ENCODE results near the gene HOXA13. TPM values are rescaled to one million over a fixed set of nuclear protein-coding genes. Genes with fewer than 3 reads are reported as not detected.
A peak's percentile ranks its signal among the peaks of the same experiment; 100 is the strongest.

The HOXA13 gene
- total RNA-seq, 1 donor from 2014 or later = not detected

- DNase-seq (no peak), ATAC-seq (ENCODE audit: poor library complexity) (no peak)
- intact Hi-C loops (cut with DNase I) = loop anchor here (10.0 kb wide), 2 partner anchors 827 to 877 kb away; no protein-coding TSS in a partner anchor
Observed at GRCh38 chr7:27198138-27198841, 1.6 kb downstream of the HOXA13 start.

- intact Hi-C loops (cut with DNase I) = loop anchor here (10.0 kb wide), 2 partner anchors 827 to 877 kb away; no protein-coding TSS in a partner anchor
Observed at GRCh38 chr7:27197137-27198042, 2.5 kb downstream of the HOXA13 start.

GRCh38 chr7:27196287-27196767, 3.6 kb downstream of the HOXA13 start:
- ATAC-seq (ENCODE audit: poor library complexity) = peak; percentile 53
- intact Hi-C loops (cut with DNase I) = loop anchor here (10.0 kb wide), 2 partner anchors 828 to 878 kb away; no protein-coding TSS in a partner anchor

More at GRCh38 chr7:27197137-27198042, 2.5 kb downstream of the HOXA13 start:
- DNase-seq (no peak), ATAC-seq (ENCODE audit: poor library complexity) (no peak)

GRCh38 chr7:27194686-27195379, 5.1 kb downstream of the HOXA13 start:
- ATAC-seq (ENCODE audit: poor library complexity) = no peak
- intact Hi-C loops (cut with DNase I) = loop anchor here (10.0 kb wide), 2 partner anchors 830 to 880 kb away; no protein-coding TSS in a partner anchor
- DNase-seq = no peak

More at GRCh38 chr7:27196287-27196767, 3.6 kb downstream of the HOXA13 start:
- peak; percentile 91 for DNase-seq

GRCh38 chr7:27194002-27194352, 5.9 kb downstream of the HOXA13 start:
- DNase-seq (no peak), ATAC-seq (ENCODE audit: poor library complexity) (no peak)
- intact Hi-C loops (cut with DNase I) = loop anchor here (10.0 kb wide), 2 partner anchors 831 to 881 kb away; no protein-coding TSS in a partner anchor

GRCh38 chr7:27193335-27194001, 6.4 kb downstream of the HOXA13 start:
- DNase-seq = no peak
- intact Hi-C loops (cut with DNase I) = loop anchor here (10.0 kb wide), 2 partner anchors 831 to 881 kb away; no protein-coding TSS in a partner anchor
- ATAC-seq (ENCODE audit: poor library complexity) = no peak

GRCh38 chr7:27192546-27193334, 7.2 kb downstream of the HOXA13 start:
- intact Hi-C loops (cut with DNase I) = loop anchor here (10.0 kb wide), 2 partner anchors 832 to 882 kb away; no protein-coding TSS in a partner anchor
- DNase-seq (no peak), ATAC-seq (ENCODE audit: poor library complexity) (no peak)

- ATAC-seq (ENCODE audit: poor library complexity) = no peak
- intact Hi-C loops (cut with DNase I) = loop anchor here (10.0 kb wide), 2 partner anchors 833 to 883 kb away; no protein-coding TSS in a partner anchor
- DNase-seq = no peak
Observed at GRCh38 chr7:27191833-27192545, 7.9 kb downstream of the HOXA13 start.

- intact Hi-C loops (cut with DNase I) = loop anchor here (10.0 kb wide), 2 partner anchors 834 to 884 kb away; no protein-coding TSS in a partner anchor
- no peak for ATAC-seq (ENCODE audit: poor library complexity)
- no peak for DNase-seq
Observed at GRCh38 chr7:27191161-27191731, 8.6 kb downstream of the HOXA13 start.

- intact Hi-C loops (cut with DNase I) = loop anchor here (10.0 kb wide), 2 partner anchors 835 to 885 kb away; no protein-coding TSS in a partner anchor
- no peak for ATAC-seq (ENCODE audit: poor library complexity)
Observed at GRCh38 chr7:27189997-27190748, 9.7 kb downstream of the HOXA13 start.

GRCh38 chr7:27189295-27189996, 10.4 kb downstream of the HOXA13 start:
- intact Hi-C loops (cut with DNase I) = no loop called here
- DNase-seq = no peak
- ATAC-seq (ENCODE audit: poor library complexity) = no peak

More at GRCh38 chr7:27189997-27190748, 9.7 kb downstream of the HOXA13 start:
- no peak for DNase-seq

GRCh38 chr7:27188386-27189294, 11.3 kb downstream of the HOXA13 start:
- intact Hi-C loops (cut with DNase I) = no loop called here
- no peak for DNase-seq
- ATAC-seq (ENCODE audit: poor library complexity) = no peak

GRCh38 chr7:27187475-27188385, 12.2 kb downstream of the HOXA13 start:
- DNase-seq = no peak
- ATAC-seq (ENCODE audit: poor library complexity) = no peak
- intact Hi-C loops (cut with DNase I) = no loop called here

Measured in Right ventricle myocardium superior (tissue), 1 donor.